ENCODE measurements around the gene P2RX1. TPM values are rescaled to one million over a fixed set of nuclear protein-coding genes. Genes with fewer than 3 reads are reported as not detected.

P2RX1 gene
- total RNA-seq, 2 experiments from 2014 or later: 0.82 to 1.00 TPM

DNA sequence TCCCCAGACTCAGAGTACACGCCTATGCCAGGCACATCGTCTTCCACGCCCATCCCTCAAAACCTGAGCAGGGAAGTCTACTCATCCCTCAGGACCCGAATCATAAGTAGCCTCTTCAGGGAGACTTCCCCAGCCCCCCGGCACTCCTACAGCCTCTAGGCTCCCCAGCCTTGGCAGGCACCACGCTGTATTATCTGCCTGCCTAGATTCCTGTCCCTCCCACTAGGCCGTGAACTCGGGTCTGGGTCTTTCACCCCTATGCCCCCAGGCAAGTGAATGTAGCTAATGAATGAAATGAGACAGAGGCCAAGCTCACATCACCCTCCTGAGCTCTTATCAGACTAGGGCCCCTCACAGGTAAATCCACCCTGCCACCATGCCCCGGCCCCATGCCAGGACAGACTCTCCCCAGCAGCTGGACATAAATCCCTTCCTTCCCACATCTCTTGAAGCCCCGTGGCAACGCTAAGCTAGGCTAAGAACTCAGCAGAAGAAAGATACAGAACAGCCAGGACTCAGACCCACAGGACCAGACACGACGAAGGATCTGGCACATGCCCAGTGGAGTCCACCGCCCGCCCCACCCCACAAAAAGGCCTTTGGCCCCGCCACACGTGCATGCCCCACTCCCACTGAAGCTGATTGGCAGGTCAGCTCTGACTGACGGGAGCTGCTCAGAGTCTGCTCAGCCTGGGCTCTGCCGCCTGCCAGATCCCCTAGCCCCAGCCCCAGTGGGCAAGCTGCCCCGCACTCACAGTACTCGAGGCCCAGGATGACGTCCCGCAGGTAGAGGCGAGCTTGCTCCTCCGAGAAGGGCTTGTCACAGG lies 36.5 kb downstream of the P2RX1 start:
- Mint-ChIP-seq H3K36me3 (peaks cover 2% of the 10 kb centered on the region), H3K27me3 (no peaks in the 10 kb centered on the region), H3K9me3 (no peaks in the 10 kb centered on the region), H3K4me1 (peaks cover 2% of the 10 kb centered on the region), H3K4me3 (no peak overlapping the region), H3K27ac (peak overlapping the region; percentile 54)
- no peak for ATAC-seq (ENCODE audit: low read depth)
- POLR2A ChIA-PET: interaction anchor here (0.7 kb wide), 1 partner anchor 34 kb away, joined by 3 read pairs; no protein-coding TSS in a partner anchor
- no peak for DNase-seq

DNA sequence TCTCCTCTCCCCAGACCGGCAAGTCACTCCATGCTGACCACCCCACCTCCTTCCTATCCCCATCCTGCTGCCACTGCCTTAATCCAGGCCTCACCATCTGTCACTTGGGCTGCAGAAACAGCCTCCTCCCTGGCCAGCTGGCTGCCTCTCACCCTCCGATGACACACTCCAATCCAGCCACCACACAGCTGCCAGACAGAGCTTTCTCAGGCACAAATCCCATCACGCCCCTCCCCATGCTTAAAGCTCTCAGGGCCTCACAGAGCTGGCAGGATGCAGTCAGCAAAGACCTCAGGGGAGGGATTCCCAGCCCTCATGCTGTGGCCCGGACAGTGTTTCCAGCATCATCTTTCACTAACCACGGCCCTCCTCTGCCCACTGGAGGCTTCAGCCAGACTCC lies 37.1 kb downstream of the P2RX1 start:
- Mint-ChIP-seq H3K36me3 (peaks cover 2% of the 10 kb centered on the region), H3K27ac (no peak overlapping the region), H3K4me3 (no peak overlapping the region), H3K9me3 (no peaks in the 10 kb centered on the region), H3K4me1 (peaks cover 2% of the 10 kb centered on the region), H3K27me3 (no peaks in the 10 kb centered on the region)
- POLR2A ChIA-PET: no interaction called here
- ATAC-seq (ENCODE audit: low read depth): no peak
- DNase-seq: no peak

DNA sequence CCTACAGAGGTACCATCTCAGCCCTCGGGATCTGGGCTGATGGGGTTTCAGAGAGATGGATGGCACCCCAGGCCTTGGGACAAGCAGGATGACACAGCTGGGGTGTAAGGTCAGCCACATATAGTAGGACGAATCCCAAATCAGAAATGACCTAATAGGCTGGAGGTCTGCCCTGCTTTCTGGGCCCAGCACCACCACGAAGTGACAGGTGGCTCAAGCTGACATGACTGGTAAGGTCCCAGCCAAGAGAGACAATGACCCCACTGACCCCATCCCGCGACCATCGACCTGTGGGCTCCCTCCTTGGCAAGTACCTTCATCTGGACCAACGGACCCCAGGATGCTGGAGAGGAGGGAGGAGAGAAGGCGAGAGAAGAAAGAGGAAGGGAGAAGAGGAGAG lies 39.0 kb downstream of the P2RX1 start:
- no peaks in the 10 kb centered on the region for H3K9me3 Mint-ChIP-seq
- DNase-seq: no peak
- POLR2A ChIA-PET: no interaction called here
- H3K27me3 Mint-ChIP-seq: no peaks in the 10 kb centered on the region
- no peak for ATAC-seq (ENCODE audit: low read depth)
- H3K4me1 Mint-ChIP-seq: no peaks in the 10 kb centered on the region
- H3K4me3 Mint-ChIP-seq: no peak overlapping the region
- no peak overlapping the region for H3K27ac Mint-ChIP-seq
- peaks cover 5% of the 10 kb centered on the region for H3K36me3 Mint-ChIP-seq

GRCh38 chr17:3875317-3875716 lies 40.9 kb downstream of the P2RX1 start:
- H3K4me3 Mint-ChIP-seq: no peak overlapping the region
- DNase-seq (no peak), ATAC-seq (ENCODE audit: low read depth) (no peak)
- no peak overlapping the region for H3K27ac Mint-ChIP-seq
- no peaks in the 10 kb centered on the region for H3K9me3 Mint-ChIP-seq
- peaks cover 4% of the 10 kb centered on the region for H3K4me1 Mint-ChIP-seq
- H3K27me3 Mint-ChIP-seq: no peaks in the 10 kb centered on the region
- POLR2A ChIA-PET: no interaction called here
- H3K36me3 Mint-ChIP-seq: peaks cover 6% of the 10 kb centered on the region

DNA sequence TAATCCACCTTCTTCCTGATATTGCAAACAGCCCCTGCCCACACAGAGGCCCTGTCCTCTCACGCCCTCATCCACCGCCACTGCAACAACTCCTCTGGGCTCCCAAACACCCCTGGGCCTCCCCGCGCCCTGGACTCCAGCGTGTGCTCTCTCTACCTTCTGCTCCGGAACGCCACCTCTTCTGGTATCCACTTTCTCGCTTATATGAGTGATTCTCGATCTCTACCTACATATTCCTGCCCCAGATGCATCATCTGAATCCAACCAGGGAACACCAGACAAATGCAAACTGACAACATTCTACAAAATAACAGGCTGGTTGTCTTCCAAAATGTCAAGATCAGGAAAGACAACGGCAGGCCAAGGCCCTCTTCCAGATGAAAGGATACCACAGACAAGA lies 42.4 kb downstream of the P2RX1 start:
- POLR2A ChIA-PET: no interaction called here
- no peak for ATAC-seq (ENCODE audit: low read depth)
- H3K27me3 Mint-ChIP-seq: no peaks in the 10 kb centered on the region

GRCh38 chr17:3870871-3871306 lies 45.4 kb downstream of the P2RX1 start:
- Mint-ChIP-seq H3K4me3 (peak overlapping the region; percentile 22), H3K9me3 (no peaks in the 10 kb centered on the region)

More for the DNA sequence above, 42.4 kb downstream of the P2RX1 start:
- H3K36me3 Mint-ChIP-seq: peaks cover 6% of the 10 kb centered on the region
- no peak overlapping the region for H3K4me3 Mint-ChIP-seq
- no peak for DNase-seq
- H3K27ac Mint-ChIP-seq: no peak overlapping the region
- H3K9me3 Mint-ChIP-seq: no peaks in the 10 kb centered on the region
- peaks cover 4% of the 10 kb centered on the region for H3K4me1 Mint-ChIP-seq

GRCh38 chr17:3867606-3868005 lies 48.7 kb downstream of the P2RX1 start:
- Mint-ChIP-seq H3K4me3 (no peak overlapping the region), H3K4me1 (peaks cover 4% of the 10 kb centered on the region), H3K27me3 (no peaks in the 10 kb centered on the region), H3K9me3 (no peaks in the 10 kb centered on the region), H3K27ac (no peak overlapping the region), H3K36me3 (peaks cover 1% of the 10 kb centered on the region)
- ATAC-seq (ENCODE audit: low read depth): no peak
- POLR2A ChIA-PET: no interaction called here
- no peak for DNase-seq

More at GRCh38 chr17:3870871-3871306, 45.4 kb downstream of the P2RX1 start:
- H3K4me1 Mint-ChIP-seq: peaks cover 4% of the 10 kb centered on the region
- DNase-seq: no peak
- peak; percentile 52 for ATAC-seq (ENCODE audit: low read depth)
- H3K27ac Mint-ChIP-seq: peak overlapping the region; percentile 75
- no peaks in the 10 kb centered on the region for H3K27me3 Mint-ChIP-seq
- H3K36me3 Mint-ChIP-seq: peaks cover 6% of the 10 kb centered on the region
- POLR2A ChIA-PET: no interaction called here

DNA sequence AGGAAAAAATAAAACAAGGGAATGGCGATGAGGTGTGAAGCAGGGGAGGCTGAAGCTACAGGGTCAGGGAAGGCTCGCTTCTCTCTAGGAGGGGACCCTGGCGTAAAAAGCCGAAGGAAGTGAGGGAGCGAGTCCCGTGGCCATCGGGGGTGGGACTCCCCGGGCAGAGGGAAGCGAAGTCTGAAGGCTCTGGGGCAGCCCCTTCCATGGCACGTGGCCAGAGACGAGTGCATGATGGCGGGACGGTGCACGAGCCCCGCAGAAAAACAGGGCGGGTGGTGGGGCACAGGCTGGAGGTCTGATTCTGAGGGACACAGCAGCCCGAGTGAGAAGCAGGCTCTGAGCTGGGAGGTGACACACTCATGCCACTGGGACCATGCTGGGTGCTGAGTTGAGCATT lies 49.2 kb downstream of the P2RX1 start:
- Mint-ChIP-seq H3K27me3 (no peaks in the 10 kb centered on the region), H3K27ac (peak overlapping the region; percentile 18), H3K4me1 (peaks cover 4% of the 10 kb centered on the region), H3K4me3 (no peak overlapping the region), H3K36me3 (peaks cover 1% of the 10 kb centered on the region), H3K9me3 (no peaks in the 10 kb centered on the region)
- POLR2A ChIA-PET: no interaction called here
- DNase-seq (no peak), ATAC-seq (ENCODE audit: low read depth) (no peak)

DNA sequence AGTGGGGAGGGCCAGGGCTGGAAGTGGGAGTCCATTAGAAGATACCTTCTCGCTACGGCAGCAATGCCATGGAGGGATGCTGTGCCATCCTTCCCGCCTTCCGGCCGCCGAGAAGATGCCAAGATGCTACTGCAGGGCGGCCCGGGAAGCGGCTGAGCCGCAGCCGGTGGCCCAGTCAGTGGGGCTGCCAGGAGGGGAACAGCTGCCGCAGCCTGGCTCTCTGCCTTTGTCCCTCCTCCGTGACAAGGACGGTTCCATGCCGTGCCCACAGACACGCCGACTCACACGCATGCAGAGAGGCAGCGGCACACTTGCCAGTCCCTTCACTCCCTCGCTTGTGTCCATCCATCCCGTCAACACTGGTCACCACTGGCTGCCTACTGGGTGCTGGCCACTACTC lies 50.0 kb downstream of the P2RX1 start:
- no peak overlapping the region for H3K27ac Mint-ChIP-seq
- DNase-seq (no peak), ATAC-seq (ENCODE audit: low read depth) (no peak)
- H3K4me3 Mint-ChIP-seq: no peak overlapping the region
- peaks cover 4% of the 10 kb centered on the region for H3K4me1 Mint-ChIP-seq
- H3K9me3 Mint-ChIP-seq: no peaks in the 10 kb centered on the region
- no peaks in the 10 kb centered on the region for H3K27me3 Mint-ChIP-seq
- H3K36me3 Mint-ChIP-seq: peaks cover 1% of the 10 kb centered on the region
- POLR2A ChIA-PET: interaction anchor here (0.6 kb wide), 1 partner anchor 46 kb away, joined by 3 read pairs; no protein-coding TSS in a partner anchor

DNA sequence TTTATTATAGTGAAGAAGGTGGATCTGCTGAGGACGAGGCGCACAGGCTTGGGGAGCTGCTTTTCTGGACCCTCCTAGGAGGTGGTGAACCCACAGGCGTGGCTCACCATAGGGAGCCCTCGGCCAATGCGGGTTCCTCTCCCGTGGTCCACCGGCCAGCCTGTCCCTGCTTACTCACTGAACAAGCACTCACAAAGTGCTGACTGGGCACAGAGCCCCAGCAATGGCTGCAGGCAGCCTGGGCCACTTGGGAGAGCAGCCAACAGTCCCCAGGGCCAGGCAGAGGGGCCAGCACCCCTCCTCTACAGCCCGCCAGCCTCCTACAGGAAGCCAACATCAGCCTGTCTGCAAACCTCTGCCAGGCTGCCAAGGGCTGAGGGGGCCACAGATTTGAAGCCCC lies 51.1 kb downstream of the P2RX1 start:
- no peak overlapping the region for H3K27ac Mint-ChIP-seq

GRCh38 chr17:3864534-3864933 lies 51.7 kb downstream of the P2RX1 start:
- DNase-seq (no peak), ATAC-seq (ENCODE audit: low read depth) (no peak)
- H3K4me1 Mint-ChIP-seq: no peaks in the 10 kb centered on the region
- no peak overlapping the region for H3K27ac Mint-ChIP-seq
- POLR2A ChIA-PET: no interaction called here
- no peak overlapping the region for H3K4me3 Mint-ChIP-seq
- no peaks in the 10 kb centered on the region for H3K27me3 Mint-ChIP-seq
- no peaks in the 10 kb centered on the region for H3K36me3 Mint-ChIP-seq
- no peaks in the 10 kb centered on the region for H3K9me3 Mint-ChIP-seq

More for the DNA sequence above, 51.1 kb downstream of the P2RX1 start:
- no peaks in the 10 kb centered on the region for H3K36me3 Mint-ChIP-seq
- POLR2A ChIA-PET: no interaction called here
- ATAC-seq (ENCODE audit: low read depth): no peak
- no peaks in the 10 kb centered on the region for H3K27me3 Mint-ChIP-seq
- no peak overlapping the region for H3K4me3 Mint-ChIP-seq
- no peaks in the 10 kb centered on the region for H3K4me1 Mint-ChIP-seq
- DNase-seq: no peak
- no peaks in the 10 kb centered on the region for H3K9me3 Mint-ChIP-seq

- H3K4me3 Mint-ChIP-seq: no peak overlapping the region
- H3K9me3 Mint-ChIP-seq: no peaks in the 10 kb centered on the region
- no peak overlapping the region for H3K27ac Mint-ChIP-seq
- DNase-seq (no peak), ATAC-seq (ENCODE audit: low read depth) (no peak)
- no peaks in the 10 kb centered on the region for H3K36me3 Mint-ChIP-seq
- no peaks in the 10 kb centered on the region for H3K27me3 Mint-ChIP-seq
- no peaks in the 10 kb centered on the region for H3K4me1 Mint-ChIP-seq
- POLR2A ChIA-PET: interaction anchor here (1.2 kb wide), 1 partner anchor 16 kb away, joined by 3 read pairs; the partner anchor contains the start of gene NCBP3
Measured at GRCh38 chr17:3861761-3862681, 54.2 kb downstream of the P2RX1 start.

GRCh38 chr17:3860939-3861700 lies 55.1 kb downstream of the P2RX1 start:
- POLR2A ChIA-PET: interaction anchor here (1.2 kb wide), 1 partner anchor 15 kb away, joined by 3 read pairs; the partner anchor contains the start of gene NCBP3
- Mint-ChIP-seq H3K9me3 (no peaks in the 10 kb centered on the region), H3K27ac (no peak overlapping the region), H3K4me3 (no peak overlapping the region), H3K27me3 (no peaks in the 10 kb centered on the region), H3K4me1 (no peaks in the 10 kb centered on the region), H3K36me3 (no peaks in the 10 kb centered on the region)
- no peak for ATAC-seq (ENCODE audit: low read depth)
- DNase-seq: no peak

Measured in activated naive CD8-positive, alpha-beta T cell treated with anti-CD3 and anti-CD28 coated beads, Interleukin-2, amount 10 ng/mL, durations not matched to agents 7 days and 5 days (primary cell).